ENCODE measurements around the gene SSBP3.

SSBP3 gene

GRCh38 chr1:54263601-54264226 is 142.5 kb downstream of the SSBP3 start:
- no peak for DNase-seq

- no peak for DNase-seq
Observed at GRCh38 chr1:54262244-54262643, 143.9 kb downstream of the SSBP3 start.

DNA sequence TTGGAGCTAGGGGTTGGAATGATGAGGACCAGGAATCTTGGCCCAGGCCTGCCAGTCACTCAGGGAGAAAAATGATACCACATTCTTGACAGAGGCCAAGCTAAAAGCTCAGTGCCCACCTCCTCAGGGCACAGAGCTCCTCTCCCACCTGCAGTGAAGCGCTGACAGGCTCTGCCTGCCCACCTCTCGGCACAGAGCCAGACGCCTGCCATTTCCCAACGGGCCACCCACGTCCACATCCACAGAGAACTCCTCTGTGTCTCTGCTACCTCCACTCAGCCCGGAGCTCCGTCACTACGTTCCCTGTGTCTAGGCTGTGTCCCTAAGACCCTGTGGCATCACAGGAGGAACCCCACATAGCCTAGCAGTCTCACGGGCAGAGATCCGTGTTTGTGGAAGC is 145.4 kb downstream of the SSBP3 start:
- DNase-seq = no peak

- DNase-seq = no peak
Observed at GRCh38 chr1:54259546-54260140, 146.6 kb downstream of the SSBP3 start.

GRCh38 chr1:54257876-54258275 is 148.3 kb downstream of the SSBP3 start:
- no peak for DNase-seq

- DNase-seq = no peak
Observed at GRCh38 chr1:54257346-54257620, 148.9 kb downstream of the SSBP3 start.

- DNase-seq = no peak
Observed at GRCh38 chr1:54256522-54257345, 149.5 kb downstream of the SSBP3 start.

DNA sequence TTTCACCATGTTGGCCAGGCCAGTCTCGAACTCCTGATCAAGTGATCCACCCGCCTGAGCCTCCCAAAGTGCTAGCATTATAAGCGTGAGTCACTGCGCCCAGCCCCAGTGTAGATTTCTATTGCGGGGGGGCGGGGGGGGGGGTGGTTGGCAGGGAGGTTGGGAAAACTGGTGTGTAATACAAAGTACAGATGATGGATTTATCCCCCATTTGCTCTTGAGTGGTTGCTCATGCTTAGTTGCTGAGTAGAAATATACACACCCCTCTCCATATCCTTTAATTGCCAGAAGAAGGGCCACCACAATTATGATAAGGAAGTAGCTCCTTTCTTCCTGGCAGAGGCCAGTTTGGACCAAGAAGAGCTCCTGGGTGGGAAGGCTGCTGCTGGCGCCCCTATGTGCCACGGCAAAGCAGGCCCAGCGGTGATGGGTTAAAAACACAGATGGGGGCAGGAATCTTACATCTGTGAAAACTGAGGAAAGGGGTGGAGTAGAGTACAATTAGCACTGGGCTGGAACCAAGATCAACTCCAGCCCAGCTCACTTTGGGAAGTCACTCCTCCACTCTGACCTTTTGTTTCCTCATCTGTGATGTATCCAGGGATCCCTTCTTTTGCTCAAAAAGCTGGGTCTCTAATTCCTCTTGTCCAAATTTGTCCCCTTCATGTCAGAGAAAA is 151.0 kb downstream of the SSBP3 start:
- no peak for DNase-seq

DNA sequence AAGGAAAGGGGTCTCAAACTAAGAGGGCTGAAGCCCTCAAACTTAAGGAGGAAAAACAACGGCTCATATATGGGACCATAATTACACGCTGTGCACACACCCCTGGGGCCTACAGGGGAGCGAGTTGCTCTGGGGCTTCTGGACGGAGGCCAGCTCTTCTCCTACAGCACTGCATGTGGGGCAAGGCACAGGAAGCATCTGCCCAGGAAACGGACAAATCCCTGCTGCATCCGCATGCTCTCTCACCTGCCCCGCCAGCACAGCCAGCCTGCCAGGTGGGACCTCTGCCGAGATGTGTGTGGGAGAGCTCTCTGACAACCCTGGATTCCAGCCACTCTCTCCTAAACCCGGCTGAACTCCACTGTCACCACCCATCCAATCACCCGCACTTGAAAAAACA is 152.1 kb downstream of the SSBP3 start:
- peak; percentile 65 to 81 for DNase-seq

DNA sequence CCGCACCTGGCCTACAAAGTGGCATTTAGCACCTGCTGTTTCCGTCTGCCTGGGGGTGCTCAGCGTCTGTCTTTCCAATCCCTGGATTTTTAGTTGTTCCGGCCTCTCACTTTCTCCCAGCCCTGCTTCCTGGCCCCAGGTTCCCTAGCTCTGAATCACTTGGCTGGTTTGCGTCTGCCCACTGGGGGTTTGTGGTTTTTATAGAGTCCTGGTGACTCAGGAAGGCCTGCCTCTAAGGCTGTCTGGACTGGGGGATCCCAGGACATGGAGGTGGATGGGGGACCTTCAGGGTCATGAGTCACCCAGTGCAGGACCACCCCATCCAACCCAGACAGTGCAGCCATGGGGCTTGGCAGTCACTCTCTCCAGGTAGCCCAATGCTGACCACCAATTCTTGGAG is 152.7 kb downstream of the SSBP3 start:
- peak in 1 of 2 experiments; percentile 6 for DNase-seq

DNA sequence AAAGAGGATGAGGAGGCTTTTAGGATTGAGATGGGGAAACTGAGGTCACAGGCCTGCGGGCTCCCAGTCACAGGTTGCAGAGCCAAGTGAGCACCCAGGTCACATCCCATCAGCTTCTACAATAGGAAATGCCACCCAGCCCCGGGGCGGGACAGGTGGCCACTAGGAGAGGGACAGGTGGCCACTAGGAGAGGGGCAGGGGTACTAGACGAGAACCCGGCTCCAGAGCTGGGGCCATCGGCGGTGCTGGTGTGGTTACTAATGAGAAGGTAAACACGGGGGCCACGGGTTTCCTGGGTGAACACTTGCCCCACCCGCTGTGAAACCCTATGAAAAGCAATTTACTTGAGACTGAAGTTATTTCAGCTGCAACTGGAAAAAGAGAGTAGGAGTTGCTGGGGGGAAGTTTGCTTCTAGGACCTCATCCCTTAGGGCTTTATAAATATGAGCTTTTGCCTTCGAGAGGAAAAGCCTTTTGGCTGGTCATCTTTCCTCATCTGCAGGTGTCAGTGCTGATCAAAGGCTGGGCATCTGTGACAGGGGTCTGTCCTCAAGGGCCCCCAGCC is 153.7 kb downstream of the SSBP3 start:
- no peak for DNase-seq

GRCh38 chr1:54250670-54251069 is 155.5 kb downstream of the SSBP3 start:
- no peak for DNase-seq

DNA sequence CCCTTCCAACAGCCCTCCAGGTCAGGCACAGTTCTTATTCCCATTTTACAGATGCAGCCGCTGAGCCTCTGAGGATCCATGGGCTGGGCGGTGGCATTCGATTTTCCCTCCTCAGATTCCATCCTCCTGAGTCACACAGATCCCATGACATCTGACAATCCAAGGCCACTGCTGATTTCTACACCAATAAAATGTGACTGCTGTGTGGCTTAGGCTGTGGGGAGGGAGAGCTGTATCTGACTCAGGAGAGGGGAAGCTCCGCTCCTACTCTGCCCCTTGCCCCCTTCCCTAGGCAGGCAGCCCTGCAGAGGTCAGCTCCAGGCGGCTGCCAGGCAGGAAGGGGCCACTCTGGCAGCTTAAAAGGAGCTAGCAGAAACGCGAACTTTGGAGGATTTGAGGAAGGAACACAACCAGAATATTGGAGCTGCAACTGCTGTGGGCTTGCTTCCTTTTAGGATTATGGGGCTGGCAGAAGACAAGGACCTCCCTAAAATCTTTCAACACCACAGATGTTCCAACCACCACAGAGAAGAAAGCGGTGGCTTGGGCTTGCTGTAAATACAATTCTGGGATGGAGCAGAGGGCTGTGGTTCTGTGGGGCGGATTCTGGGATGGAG is 156.3 kb downstream of the SSBP3 start:
- no peak for DNase-seq

DNA sequence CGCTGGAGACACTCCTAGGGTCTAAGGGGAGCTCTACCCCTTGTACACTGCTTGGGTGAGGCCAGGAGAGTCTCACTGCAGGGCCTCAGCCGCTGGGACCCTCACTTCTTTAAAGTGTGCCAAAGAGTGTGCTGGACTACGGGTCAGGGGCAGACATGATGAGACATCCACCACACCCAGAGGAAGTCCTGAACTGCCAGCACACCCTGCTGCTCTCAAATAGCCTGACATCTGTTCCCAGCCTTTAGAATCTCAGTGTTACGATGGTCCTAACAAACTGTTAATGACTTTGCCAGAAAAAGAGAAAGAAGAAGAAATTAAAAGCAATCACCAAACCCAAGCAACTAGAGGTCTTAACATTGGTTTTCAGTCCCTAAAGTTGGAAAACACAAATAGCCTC is 157.2 kb downstream of the SSBP3 start:
- DNase-seq = no peak

GRCh38 chr1:54247863-54248515 is 158.2 kb downstream of the SSBP3 start:
- DNase-seq = no peak

GRCh38 chr1:54246116-54246721 is 160.0 kb downstream of the SSBP3 start:
- no peak for DNase-seq

- DNase-seq = no peak
Observed at GRCh38 chr1:54245501-54245900, 160.7 kb downstream of the SSBP3 start.

GRCh38 chr1:54244655-54245054 is 161.5 kb downstream of the SSBP3 start:
- no peak for DNase-seq

GRCh38 chr1:54243022-54243421 is 163.2 kb downstream of the SSBP3 start:
- DNase-seq = no peak

- no peak for DNase-seq
Observed at GRCh38 chr1:54241364-54241763, 164.8 kb downstream of the SSBP3 start.

DNA sequence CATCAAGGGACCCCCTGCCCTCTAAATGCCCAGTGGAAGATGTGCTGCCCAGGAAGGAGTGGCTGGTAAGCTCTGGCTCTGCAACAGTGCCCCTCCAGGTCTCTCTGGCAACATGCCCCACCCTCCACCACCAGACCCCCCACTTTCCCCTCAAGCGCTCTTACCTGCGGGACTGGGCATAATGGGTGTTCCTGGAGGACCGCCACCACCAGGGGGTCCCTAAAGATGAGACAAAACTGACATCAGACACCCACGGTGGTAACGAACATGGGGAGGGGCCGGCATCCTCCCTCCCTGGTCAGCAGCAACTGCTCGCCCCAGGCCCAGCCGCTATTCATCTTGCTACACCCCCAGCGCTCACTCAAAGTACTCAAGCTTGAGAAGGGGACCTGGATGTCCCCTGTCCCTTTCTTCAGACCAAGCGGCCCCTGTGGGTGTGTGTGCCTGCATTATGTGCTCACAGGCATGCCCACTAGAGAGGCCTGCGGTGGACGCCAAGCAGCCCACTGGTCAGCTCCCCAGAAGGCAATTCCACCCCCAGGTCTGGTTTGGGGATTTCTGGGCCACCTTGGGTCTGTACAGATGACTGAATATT is 165.4 kb downstream of the SSBP3 start:
- DNase-seq = no peak

- no peak for DNase-seq
Observed at GRCh38 chr1:54239631-54240031, 166.6 kb downstream of the SSBP3 start.

Data from SHP77 (cell line).